HepG2 (cell line): ENCODE results near the gene TBX10. TPM values are rescaled to one million over a fixed set of nuclear protein-coding genes. Genes with fewer than 3 reads are reported as not detected.

Experiments used
- GABPA ChIP-seq, 2 experiments: IDR thresholded peaks; 2 replicates each; pipeline ENCODE4 v1.6.1; 2011 to 2016; ENCODE audit warnings: low read depth in 2 of 2, low read length in 1 of 2, missing biosample characterization in 1 of 2, missing genetic modification characterization in 1 of 2
- KDM5A ChIP-seq: fragments of 200-600 bp; sonication (generic); IDR thresholded peaks from 2 replicates; pipeline ENCODE4 v1.7.0; 2018; ENCODE audit warnings: antibody characterized with exemption, mild to moderate bottlenecking, low read length, borderline replicate concordance
- MEF2D ChIP-seq: sonication (generic); formaldehyde crosslinking; IDR thresholded peaks from 2 replicates; pipeline ENCODE4 v1.5.1; 2020; ENCODE audit warnings: mild to moderate bottlenecking, missing genetic modification reagents
- NCOA1 ChIP-seq: sonication (generic); formaldehyde crosslinking; IDR thresholded peaks from 2 replicates; pipeline ENCODE4 v1.9.0; 2021; ENCODE audit warnings: missing genetic modification reagents
- PAXIP1 ChIP-seq: sonication (generic); formaldehyde crosslinking; conservative IDR thresholded peaks from 2 replicates; pipeline ENCODE4 v1.4.0; 2020; ENCODE audit warnings: mild to moderate bottlenecking, missing genetic modification reagents, moderate library complexity
- TCF7L2 ChIP-seq: IDR thresholded peaks from 2 replicates; pipeline ENCODE4 v1.6.1; 2011; ENCODE audit warnings: mild to moderate bottlenecking, low read depth, low read length, moderate library complexity
- TRAFD1 ChIP-seq: sonication (generic); formaldehyde crosslinking; IDR thresholded peaks from 2 replicates; pipeline ENCODE4 v1.5.1; 2020; ENCODE audit warnings: missing genetic modification reagents, mild to moderate bottlenecking, borderline replicate concordance
- USF2 ChIP-seq, 2 experiments: sonication (generic) in 1 of 2; formaldehyde crosslinking in 1 of 2; IDR thresholded peaks; 2 replicates each; pipeline versions ENCODE4 v1.5.1 to v1.6.1; 2011 to 2020; ENCODE audit warnings: borderline replicate concordance in 1 of 2, low read depth in 1 of 2, low read length in 1 of 2, mild to moderate bottlenecking in 1 of 2, missing genetic modification reagents in 1 of 2, moderate library complexity in 1 of 2
- ZFP36L2 ChIP-seq: sonication (generic); formaldehyde crosslinking; IDR thresholded peaks from 2 replicates; pipeline ENCODE4 v1.4.0; 2020; ENCODE audit warnings: missing genetic modification reagents
- ZFP37 ChIP-seq: sonication (generic); formaldehyde crosslinking; IDR thresholded peaks from 2 replicates; pipeline ENCODE4 v1.4.0; 2020; ENCODE audit warnings: missing genetic modification reagents, borderline replicate concordance
- ZFP82 ChIP-seq: sonication (generic); formaldehyde crosslinking; IDR thresholded peaks from 2 replicates; pipeline ENCODE4 v1.5.1; 2020; ENCODE audit warnings: mild to moderate bottlenecking, missing genetic modification reagents, borderline replicate concordance
- ZMAT5 ChIP-seq: sonication (generic); formaldehyde crosslinking; IDR thresholded peaks from 2 replicates; pipeline ENCODE4 v1.5.0; 2020; ENCODE audit warnings: mild to moderate bottlenecking, low read depth, missing genetic modification reagents, borderline replicate concordance
- ZMYM4 ChIP-seq: sonication (generic); formaldehyde crosslinking; IDR thresholded peaks from 2 replicates; pipeline ENCODE4 v1.8.1; 2023; ENCODE audit warnings: mild to moderate bottlenecking, missing genetic modification reagents
- ZNF264 ChIP-seq: sonication (generic); formaldehyde crosslinking; IDR thresholded peaks from 2 replicates; pipeline ENCODE4 v1.4.0; 2020; ENCODE audit warnings: missing genetic modification reagents
- ZNF292 ChIP-seq: sonication (generic); formaldehyde crosslinking; IDR thresholded peaks from 2 replicates; pipeline ENCODE4 v1.8.1; 2022; ENCODE audit warnings: mild to moderate bottlenecking, low read depth, missing genetic modification reagents, borderline replicate concordance
- ZNF3 ChIP-seq: IDR thresholded peaks from 2 replicates; pipeline ENCODE4 v1.7.0; 2017; ENCODE audit warnings: inconsistent platforms
- ZNF337 ChIP-seq: sonication (generic); formaldehyde crosslinking; IDR thresholded peaks from 2 replicates; pipeline ENCODE4 v1.5.1; 2020; ENCODE audit warnings: missing genetic modification reagents, low read depth, mild to moderate bottlenecking, borderline replicate concordance
- ZNF44 ChIP-seq: sonication (generic); formaldehyde crosslinking; IDR thresholded peaks from 2 replicates; pipeline ENCODE4 v1.5.1; 2020; ENCODE audit warnings: mild to moderate bottlenecking, missing genetic modification reagents
- ZNF589 ChIP-seq: sonication (generic); formaldehyde crosslinking; conservative IDR thresholded peaks from 2 replicates; pipeline ENCODE4 v1.8.0; 2022; ENCODE audit warnings: mild to moderate bottlenecking, moderate library complexity, missing genetic modification reagents
- ZNF761 ChIP-seq: sonication (generic); formaldehyde crosslinking; conservative IDR thresholded peaks from 2 replicates; pipeline ENCODE4 v1.4.0; 2020; ENCODE audit warnings: mild to moderate bottlenecking, missing genetic modification reagents
- ZNF773 ChIP-seq: sonication (generic); formaldehyde crosslinking; IDR thresholded peaks from 2 replicates; pipeline ENCODE4 v1.4.0; 2020; ENCODE audit warnings: missing genetic modification reagents, borderline replicate concordance
- polyA plus RNA-seq, 8 experiments: library from polyadenylated mRNA; depleted of rRNA in 3 of 8; stranded (reverse) in 7 of 8; unstranded in 1 of 8; fragments of >200 nt; fragmentation: Illumina TruSeq in 4 of 8; extraction: Trizol in 4 of 8; gene quantifications; 2 replicates each; pipeline versions ENCODE4 v1.2.1 to v1.2.3, GENCODE V29; 2011 to 2016; ENCODE audit warnings: low read depth in 4 of 8, missing spikeins in 1 of 8, mixed read lengths in 1 of 8; ENCODE audit not compliant: insufficient read depth in 1 of 8
- total RNA-seq, 5 experiments: library from RNA; depleted of rRNA; stranded (reverse); fragments of >200 nt; fragmentation: Illumina TruSeq; extraction: Trizol; gene quantifications; 2 replicates each; pipeline ENCODE4 v1.2.3, GENCODE V29; 2016; ENCODE audit warnings: low read depth in 1 of 5

Gene TBX10
- total and polyA plus RNA-seq, 2 of the 13 experiments (the other 11 are each of a cell fraction or from before 2014, with no cell fraction given), result 0.27 to 1.7 TPM

- TF ChIP-seq PAXIP1 (CRISPR knock-in tag) (peak; percentile 93), ZNF44 (CRISPR knock-in tag) (no peak), ZNF773 (CRISPR knock-in tag) (no peak), ZMYM4 (CRISPR knock-in tag) (no peak; the same call in 1 of the 2 replicates), ZFP82 (no peak), TCF7L2 (no peak), TRAFD1 (CRISPR knock-in tag) (no peak), ZNF292 (CRISPR knock-in tag) (peak; percentile 80), ZNF589 (no peak), ZNF3 (CRISPR knock-in tag) (no peak), NCOA1 (CRISPR knock-in tag) (no peak), KDM5A (no peak), ZNF761 (0 out of 2 replicates have a peak, but pooled peaks have one; percentile 6), ZMAT5 (CRISPR knock-in tag) (no peak), ZNF264 (CRISPR knock-in tag) (peak; percentile 68), MEF2D (peak; percentile 87), USF2 (IDR thresholded peaks at IDR 0.05; ENCODE audit: low read depth, low read length) (no peak), USF2 (CRISPR knock-in tag; IDR thresholded peaks at IDR 0.05; ENCODE audit: borderline replicate concordance) (no peak), ZFP36L2 (CRISPR knock-in tag) (no peak), ZFP37 (no peak), ZNF337 (no peak), GABPA (IDR thresholded peaks at IDR 0.05; ENCODE audit: low read depth, low read length) (no peak), GABPA (CRISPR knock-in tag; IDR thresholded peaks at IDR 0.05; ENCODE audit: low read depth) (no peak; the same call in 1 of the 2 replicates)
These were observed 7.2 kb downstream of the TBX10 start (continued) for GRCh38 chr11:67632175-67632981.
